ENCODE results near the gene PLXNA1.

Gene PLXNA1

GRCh38 chr3:127018306-127018828 is 35.5 kb downstream of the PLXNA1 start:
- DNase-seq (ENCODE audit: low read depth in 1 of 2, low spot score in 1 of 2), result no peak
- H3K27me3 ChIP-seq (ENCODE audit: insufficient read depth, poor library complexity, severe bottlenecking), result no peaks in the 10 kb centered on the region
- no peak overlapping the region for H3K27ac ChIP-seq (replicated peaks)
- TF ChIP-seq REST (IDR thresholded peaks at IDR 0.05; ENCODE audit: insufficient replicate concordance, low read depth) (no peak), GABPA (IDR thresholded peaks at IDR 0.05; ENCODE audit: low read depth) (no peak), SPI1 (IDR thresholded peaks at IDR 0.05; ENCODE audit: borderline replicate concordance, low read depth) (no peak), POLR2AphosphoS5 (IDR thresholded peaks at IDR 0.05; ENCODE audit: low read depth) (no peak)
- TF ChIP-seq, protein P1, sequence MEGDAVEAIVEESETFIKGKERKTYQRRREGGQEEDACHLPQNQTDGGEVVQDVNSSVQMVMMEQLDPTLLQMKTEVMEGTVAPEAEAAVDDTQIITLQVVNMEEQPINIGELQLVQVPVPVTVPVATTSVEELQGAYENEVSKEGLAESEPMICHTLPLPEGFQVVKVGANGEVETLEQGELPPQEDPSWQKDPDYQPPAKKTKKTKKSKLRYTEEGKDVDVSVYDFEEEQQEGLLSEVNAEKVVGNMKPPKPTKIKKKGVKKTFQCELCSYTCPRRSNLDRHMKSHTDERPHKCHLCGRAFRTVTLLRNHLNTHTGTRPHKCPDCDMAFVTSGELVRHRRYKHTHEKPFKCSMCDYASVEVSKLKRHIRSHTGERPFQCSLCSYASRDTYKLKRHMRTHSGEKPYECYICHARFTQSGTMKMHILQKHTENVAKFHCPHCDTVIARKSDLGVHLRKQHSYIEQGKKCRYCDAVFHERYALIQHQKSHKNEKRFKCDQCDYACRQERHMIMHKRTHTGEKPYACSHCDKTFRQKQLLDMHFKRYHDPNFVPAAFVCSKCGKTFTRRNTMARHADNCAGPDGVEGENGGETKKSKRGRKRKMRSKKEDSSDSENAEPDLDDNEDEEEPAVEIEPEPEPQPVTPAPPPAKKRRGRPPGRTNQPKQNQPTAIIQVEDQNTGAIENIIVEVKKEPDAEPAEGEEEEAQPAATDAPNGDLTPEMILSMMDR (IDR thresholded peaks at IDR 0.05; ENCODE audit: insufficient read depth, low read length), result no peak
- no peak overlapping the region for H3K4me3 ChIP-seq (replicated peaks; ENCODE audit: insufficient read depth, low read length)

DNA sequence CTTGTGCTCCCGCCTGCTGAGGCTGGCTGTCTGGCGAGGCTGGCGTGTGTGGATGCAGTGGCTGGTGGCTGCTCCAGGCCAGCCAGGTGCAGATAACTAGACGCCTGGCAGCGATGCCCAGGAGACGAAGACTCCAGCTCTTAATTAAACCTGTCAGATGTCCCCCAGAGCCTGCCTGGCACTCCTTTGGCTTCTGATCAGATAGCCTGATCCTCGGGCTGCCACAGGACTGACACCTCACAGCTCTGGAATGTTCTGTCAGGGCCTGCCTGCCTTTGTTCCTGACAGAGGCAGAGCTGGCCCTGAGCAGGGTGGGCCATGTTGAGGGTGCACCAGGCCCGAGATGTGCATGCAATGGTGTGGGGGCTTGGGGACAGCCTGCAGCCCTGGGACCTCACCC is 36.5 kb downstream of the PLXNA1 start:
- Histone ChIP-seq H3K27ac (replicated peaks) (no peak overlapping the region), H3K4me3 (replicated peaks; ENCODE audit: insufficient read depth, low read length) (no peak overlapping the region), H3K27me3 (ENCODE audit: insufficient read depth, poor library complexity, severe bottlenecking) (no peaks in the 10 kb centered on the region)
- TF ChIP-seq REST (IDR thresholded peaks at IDR 0.05; ENCODE audit: insufficient replicate concordance, low read depth), result no peak
- TF ChIP-seq GABPA (IDR thresholded peaks at IDR 0.05; ENCODE audit: low read depth), result no peak
- TF ChIP-seq SPI1 (IDR thresholded peaks at IDR 0.05; ENCODE audit: borderline replicate concordance, low read depth), result no peak
- TF ChIP-seq, protein P1 (IDR thresholded peaks at IDR 0.05; ENCODE audit: insufficient read depth, low read length), result no peak
- TF ChIP-seq POLR2AphosphoS5 (IDR thresholded peaks at IDR 0.05; ENCODE audit: low read depth), result no peak
- DNase-seq (ENCODE audit: low read depth in 1 of 2, low spot score in 1 of 2), result no peak

- TF ChIP-seq GABPA (IDR thresholded peaks at IDR 0.05; ENCODE audit: low read depth) (no peak), SPI1 (IDR thresholded peaks at IDR 0.05; ENCODE audit: borderline replicate concordance, low read depth) (no peak), POLR2AphosphoS5 (IDR thresholded peaks at IDR 0.05; ENCODE audit: low read depth) (no peak), REST (IDR thresholded peaks at IDR 0.05; ENCODE audit: insufficient replicate concordance, low read depth) (no peak)
- TF ChIP-seq, protein P1 (IDR thresholded peaks at IDR 0.05; ENCODE audit: insufficient read depth, low read length), result no peak
- no peak overlapping the region for H3K4me3 ChIP-seq (replicated peaks; ENCODE audit: insufficient read depth, low read length)
- H3K27me3 ChIP-seq (ENCODE audit: insufficient read depth, poor library complexity, severe bottlenecking), result no peaks in the 10 kb centered on the region
- DNase-seq (ENCODE audit: low read depth in 1 of 2, low spot score in 1 of 2), result no peak
- H3K27ac ChIP-seq (replicated peaks), result no peak overlapping the region
These were observed 37.6 kb downstream of the PLXNA1 start for GRCh38 chr3:127020543-127020942.

All from HL-60 (cell line).